ENCODE data around the gene IPO13. TPM values are rescaled to one million over a fixed set of nuclear protein-coding genes. Genes with fewer than 3 reads are reported as not detected.
A peak's percentile ranks its signal among the peaks of the same experiment; 100 is the strongest.

IPO13 gene
- polyA plus RNA-seq, 1 of the 3 experiments (the other 2 are of a cell fraction), result 15.5 TPM

- H3K4me2 ChIP-seq, result no peak overlapping the region
Observed at GRCh38 chr1:43914576-43915525, 31.9 kb upstream of the IPO13 start.

More at GRCh38 chr1:43914576-43915525, 31.9 kb upstream of the IPO13 start:
- Histone ChIP-seq H3K79me2 (ENCODE audit: insufficient read depth) (no peaks in the 10 kb centered on the region), H3K27me3 (ENCODE audit: insufficient read depth) (no peaks in the 10 kb centered on the region), H3K36me3 (replicated peaks in 1 of 2; ENCODE audit: control insufficient read depth in 1 of 2, insufficient read depth in 2 of 2, low read length in 1 of 2) (no peaks in the 10 kb centered on the region), H3K9me2 (no peaks in the 10 kb centered on the region), H4K20me1 (ENCODE audit: insufficient read depth) (no peaks in the 10 kb centered on the region), H3K9ac (no peak overlapping the region), H3K4me3 (ENCODE audit: low read depth in 2 of 2, low read length in 1 of 2) (no peak overlapping the region), H3F3A (replicated peaks; ENCODE audit: insufficient read depth) (peaks cover 16% of the 10 kb centered on the region), H3K9me3 (no peaks in the 10 kb centered on the region), H2AFZ (ENCODE audit: low read depth) (no peak overlapping the region), H3K4me1 (ENCODE audit: control insufficient read depth in 1 of 2, insufficient read depth in 2 of 2, low read depth in 1 of 2, low read length in 1 of 2) (peaks cover 14 to 36% of the 10 kb centered on the region in 2 experiments; a peak in 3 of 4 replicates), H3K27ac (ENCODE audit: low read depth in 2 of 2, low read length in 1 of 2) (peak overlapping the region in 1 of 2 experiments; percentile 82; a peak in 2 of 4 replicates)
- TF ChIP-seq EP300 (IDR thresholded peaks at IDR 0.05; ENCODE audit: borderline replicate concordance in 1 of 2, low read depth in 1 of 2, low read length in 1 of 2) (no peak), RFX5 (IDR thresholded peaks at IDR 0.05; ENCODE audit: low read length) (no peak), MEF2A (IDR thresholded peaks at IDR 0.05; ENCODE audit: borderline replicate concordance, low read depth) (no peak), SIN3A (IDR thresholded peaks at IDR 0.05; ENCODE audit: borderline replicate concordance, low read depth, low read length) (no peak), JUND (IDR thresholded peaks at IDR 0.05) (no peak), MXI1 (IDR thresholded peaks at IDR 0.05; ENCODE audit: low read depth, low read length) (no peak), IRF3 (IDR thresholded peaks at IDR 0.05; ENCODE audit: low read depth, low read length) (no peak), RXRA (IDR thresholded peaks at IDR 0.05; ENCODE audit: borderline replicate concordance, low read depth) (no peak), FOSL2 (IDR thresholded peaks at IDR 0.05; ENCODE audit: borderline replicate concordance, low read depth) (no peak), SMC3 (IDR thresholded peaks at IDR 0.05; ENCODE audit: low read depth, low read length) (no peak), FOXJ3 (CRISPR knock-in tag; IDR thresholded peaks at IDR 0.05) (no peak), TEAD4 (IDR thresholded peaks at IDR 0.05; ENCODE audit: borderline replicate concordance, insufficient read depth) (no peak)
- TF ChIP-seq, protein P1, sequence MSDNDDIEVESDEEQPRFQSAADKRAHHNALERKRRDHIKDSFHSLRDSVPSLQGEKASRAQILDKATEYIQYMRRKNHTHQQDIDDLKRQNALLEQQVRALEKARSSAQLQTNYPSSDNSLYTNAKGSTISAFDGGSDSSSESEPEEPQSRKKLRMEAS (IDR thresholded peaks at IDR 0.05; ENCODE audit: low read depth), result no peak
- TF ChIP-seq, protein P2, sequence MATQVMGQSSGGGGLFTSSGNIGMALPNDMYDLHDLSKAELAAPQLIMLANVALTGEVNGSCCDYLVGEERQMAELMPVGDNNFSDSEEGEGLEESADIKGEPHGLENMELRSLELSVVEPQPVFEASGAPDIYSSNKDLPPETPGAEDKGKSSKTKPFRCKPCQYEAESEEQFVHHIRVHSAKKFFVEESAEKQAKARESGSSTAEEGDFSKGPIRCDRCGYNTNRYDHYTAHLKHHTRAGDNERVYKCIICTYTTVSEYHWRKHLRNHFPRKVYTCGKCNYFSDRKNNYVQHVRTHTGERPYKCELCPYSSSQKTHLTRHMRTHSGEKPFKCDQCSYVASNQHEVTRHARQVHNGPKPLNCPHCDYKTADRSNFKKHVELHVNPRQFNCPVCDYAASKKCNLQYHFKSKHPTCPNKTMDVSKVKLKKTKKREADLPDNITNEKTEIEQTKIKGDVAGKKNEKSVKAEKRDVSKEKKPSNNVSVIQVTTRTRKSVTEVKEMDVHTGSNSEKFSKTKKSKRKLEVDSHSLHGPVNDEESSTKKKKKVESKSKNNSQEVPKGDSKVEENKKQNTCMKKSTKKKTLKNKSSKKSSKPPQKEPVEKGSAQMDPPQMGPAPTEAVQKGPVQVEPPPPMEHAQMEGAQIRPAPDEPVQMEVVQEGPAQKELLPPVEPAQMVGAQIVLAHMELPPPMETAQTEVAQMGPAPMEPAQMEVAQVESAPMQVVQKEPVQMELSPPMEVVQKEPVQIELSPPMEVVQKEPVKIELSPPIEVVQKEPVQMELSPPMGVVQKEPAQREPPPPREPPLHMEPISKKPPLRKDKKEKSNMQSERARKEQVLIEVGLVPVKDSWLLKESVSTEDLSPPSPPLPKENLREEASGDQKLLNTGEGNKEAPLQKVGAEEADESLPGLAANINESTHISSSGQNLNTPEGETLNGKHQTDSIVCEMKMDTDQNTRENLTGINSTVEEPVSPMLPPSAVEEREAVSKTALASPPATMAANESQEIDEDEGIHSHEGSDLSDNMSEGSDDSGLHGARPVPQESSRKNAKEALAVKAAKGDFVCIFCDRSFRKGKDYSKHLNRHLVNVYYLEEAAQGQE (IDR thresholded peaks at IDR 0.05; ENCODE audit: low read depth, low read length), result no peak
- TF ChIP-seq, protein P3, sequence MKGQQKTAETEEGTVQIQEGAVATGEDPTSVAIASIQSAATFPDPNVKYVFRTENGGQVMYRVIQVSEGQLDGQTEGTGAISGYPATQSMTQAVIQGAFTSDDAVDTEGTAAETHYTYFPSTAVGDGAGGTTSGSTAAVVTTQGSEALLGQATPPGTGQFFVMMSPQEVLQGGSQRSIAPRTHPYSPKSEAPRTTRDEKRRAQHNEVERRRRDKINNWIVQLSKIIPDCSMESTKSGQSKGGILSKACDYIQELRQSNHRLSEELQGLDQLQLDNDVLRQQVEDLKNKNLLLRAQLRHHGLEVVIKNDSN (IDR thresholded peaks at IDR 0.05; ENCODE audit: borderline replicate concordance, low read depth), result no peak
- 98% methylated on average over 12 of the region's 13 CpGs for WGBS (ENCODE audit: low lambda C conversion rate)
- CTCF ChIA-PET, result interaction anchor here (0.8 to 16.3 kb wide), 6 partner anchors 11 to 151 kb away, joined by 3 to 175 read pairs (median 4); partner anchors contain the start of gene ARTN
- no peak for DNase-seq
- POLR2A ChIA-PET, result no interaction called here

All from SK-N-SH (cell line).